Mesendoderm (in vitro differentiated cells): ENCODE measurements around the gene ZSCAN18.

Source experiments
- DNase-seq: peaks from one replicate; pipeline ENCODE4 v3.0.0; 2013
- H2AK5ac ChIP-seq: 2 replicates; pipeline ENCODE4 v1.6.1; 2013; ENCODE audit warnings: low read length, inconsistent platforms
- H2BK120ac ChIP-seq: 2 replicates; pipeline ENCODE4 v1.6.1; 2013; ENCODE audit warnings: low read depth, mild to moderate bottlenecking, low read length, moderate library complexity, mixed read lengths
- H2BK15ac ChIP-seq: replicated peaks from 2 replicates; pipeline ENCODE4 v1.6.1; 2013; ENCODE audit warnings: low read depth, mild to moderate bottlenecking, moderate library complexity
- H2BK5ac ChIP-seq: 2 replicates; pipeline ENCODE4 v1.6.1; 2013; ENCODE audit warnings: low read length, inconsistent platforms
- H3K18ac ChIP-seq: 2 replicates; pipeline ENCODE4 v1.6.1; 2013; ENCODE audit warnings: mild to moderate bottlenecking, low read length, mixed read lengths
- H3K23ac ChIP-seq: one replicate; pipeline ENCODE4 v1.6.1; 2013; ENCODE audit warnings: low read length
- H3K27ac ChIP-seq: 2 replicates; pipeline ENCODE4 v1.5.1; 2013; ENCODE audit warnings: low read depth, mild to moderate bottlenecking, inconsistent platforms, low read length, moderate library complexity
- H3K27me3 ChIP-seq: 2 replicates; pipeline ENCODE4 v1.6.1; 2013; ENCODE audit warnings: low read length, control low read depth, mild to moderate bottlenecking, inconsistent platforms; ENCODE audit not compliant: insufficient read depth, poor library complexity
- H3K36me3 ChIP-seq: 2 replicates; pipeline ENCODE4 v1.6.1; 2013; ENCODE audit warnings: low read length, inconsistent platforms; ENCODE audit not compliant: control insufficient read depth, insufficient read depth
- H3K4ac ChIP-seq: one replicate; pipeline ENCODE4 v1.6.1; 2013; ENCODE audit warnings: low read depth, mild to moderate bottlenecking, low read length, moderate library complexity
- H3K4me1 ChIP-seq: 2 replicates; pipeline ENCODE4 v1.6.1; 2013; ENCODE audit warnings: low read depth, low read length, inconsistent platforms; ENCODE audit not compliant: control insufficient read depth
- H3K4me2 ChIP-seq: 2 replicates; pipeline ENCODE4 v1.6.1; 2013; ENCODE audit warnings: low read length
- H3K4me3 ChIP-seq: 2 replicates; pipeline ENCODE4 v1.5.1; 2013; ENCODE audit warnings: mild to moderate bottlenecking, low read length
- H3K56ac ChIP-seq: one replicate; pipeline ENCODE4 v1.6.1; 2013; ENCODE audit warnings: low read length
- H3K79me1 ChIP-seq: 2 replicates; pipeline ENCODE4 v1.6.1; 2013; ENCODE audit warnings: low read length, inconsistent platforms
- H3K79me2 ChIP-seq: 2 replicates; pipeline ENCODE4 v1.6.1; 2013; ENCODE audit warnings: mild to moderate bottlenecking, low read length; ENCODE audit not compliant: control insufficient read depth, insufficient read depth
- H3K9ac ChIP-seq: 2 replicates; pipeline ENCODE4 v1.6.1; 2013; ENCODE audit warnings: low read length, inconsistent platforms
- H4K5ac ChIP-seq: one replicate; pipeline ENCODE4 v1.6.1; 2013; ENCODE audit warnings: low read length
- H4K8ac ChIP-seq: one replicate; pipeline ENCODE4 v1.6.1; 2013; ENCODE audit warnings: low read depth, mild to moderate bottlenecking, control low read depth, low read length, moderate library complexity
- WGBS: extraction: QIAGEN DNeasy Blood & Tissue Kit; methylation state at CpG from one replicate; pipeline ENCODE4 v1.1.7; 2013; ENCODE audit warnings: low lambda C conversion rate, missing lambda C conversion rate; ENCODE audit not compliant: insufficient coverage; ENCODE audit errors: extremely low coverage; 5-methylcytosine and 5-hydroxymethylcytosine counted together

Gene ZSCAN18

DNA sequence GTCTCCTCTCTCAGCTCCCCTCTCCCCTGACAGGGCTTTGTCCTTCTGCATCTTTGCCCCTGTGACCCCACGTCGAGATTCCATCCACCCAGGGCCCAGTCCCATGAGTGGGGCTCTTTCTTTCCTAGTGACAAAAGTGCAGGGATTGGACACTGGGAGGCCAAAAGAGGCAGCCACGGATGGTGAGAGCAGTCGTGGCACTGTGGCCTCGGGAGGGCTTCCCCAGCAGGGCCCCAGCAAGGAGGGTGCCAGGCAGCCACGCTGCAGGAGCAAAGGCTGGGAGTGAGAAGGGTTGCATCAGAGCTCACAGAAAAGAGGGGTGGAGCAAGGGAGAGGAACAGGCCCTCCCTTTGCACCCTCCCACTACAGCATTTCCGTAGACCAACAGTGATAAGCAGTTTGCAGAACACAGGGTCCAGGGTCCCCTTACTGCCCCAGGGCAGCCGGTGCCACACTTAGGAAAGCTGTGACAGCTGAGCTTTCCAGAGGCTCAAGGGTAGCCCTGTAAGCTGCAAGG, 59.3 kb downstream of the ZSCAN18 start:
- Histone ChIP-seq H3K4me2 (no peak overlapping the region), H4K5ac (no peak overlapping the region), H3K27me3 (no peaks in the 10 kb centered on the region), H3K4me3 (no peak overlapping the region), H3K4me1 (no peaks in the 10 kb centered on the region), H3K18ac (no peak overlapping the region), H3K27ac (no peak overlapping the region), H3K36me3 (no peaks in the 10 kb centered on the region), H2AK5ac (no peak overlapping the region), H2BK15ac (no peak overlapping the region), H3K4ac (no peak overlapping the region), H3K56ac (peak overlapping the region; percentile 11), H3K79me2 (no peaks in the 10 kb centered on the region), H2BK5ac (no peak overlapping the region), H2BK120ac (no peak overlapping the region), H4K8ac (no peak overlapping the region), H3K23ac (no peak overlapping the region), H3K79me1 (no peaks in the 10 kb centered on the region), H3K9ac (no peak overlapping the region)
- peak; percentile 59 for DNase-seq
- no CpG with 5 or more reads among the region's 8 CpGs for WGBS

GRCh38 chr19:58037927-58038687, 59.9 kb downstream of the ZSCAN18 start:
- Histone ChIP-seq H3K4me3 (no peak overlapping the region), H2BK120ac (no peak overlapping the region), H3K79me2 (no peaks in the 10 kb centered on the region), H3K27ac (no peak overlapping the region), H3K27me3 (no peaks in the 10 kb centered on the region), H3K4ac (no peak overlapping the region), H3K9ac (no peak overlapping the region), H3K4me2 (no peak overlapping the region), H3K4me1 (no peaks in the 10 kb centered on the region), H3K79me1 (no peaks in the 10 kb centered on the region), H4K8ac (no peak overlapping the region), H3K23ac (no peak overlapping the region), H3K36me3 (no peaks in the 10 kb centered on the region), H2BK15ac (no peak overlapping the region), H4K5ac (no peak overlapping the region), H2AK5ac (no peak overlapping the region), H3K18ac (no peak overlapping the region), H3K56ac (peak overlapping the region; percentile 11), H2BK5ac (no peak overlapping the region)
- no CpG with 5 or more reads among the region's 44 CpGs for WGBS
- peak; percentile 70 for DNase-seq

DNA sequence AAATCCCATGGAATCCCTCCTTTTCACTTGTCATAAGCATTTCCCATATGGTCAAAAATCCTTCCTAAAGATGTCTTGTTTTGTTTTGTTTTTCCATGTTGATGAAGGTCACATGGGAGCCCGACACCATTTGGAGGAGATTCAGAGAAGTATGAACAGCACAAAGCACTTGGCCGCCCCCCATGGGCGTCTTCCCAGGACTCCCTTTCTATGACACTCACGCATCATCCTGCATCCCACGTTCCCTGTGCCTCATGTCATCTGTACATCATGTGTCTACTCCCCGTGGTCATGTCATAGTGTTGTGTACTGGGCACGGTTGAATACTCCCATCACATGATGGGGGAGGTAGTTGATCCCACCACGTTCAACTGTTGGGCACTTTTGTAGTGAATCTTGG, 62.2 kb downstream of the ZSCAN18 start:
- Histone ChIP-seq H2BK15ac (no peak overlapping the region), H3K9ac (no peak overlapping the region), H3K79me1 (no peaks in the 10 kb centered on the region), H2AK5ac (no peak overlapping the region), H3K4ac (no peak overlapping the region), H4K5ac (no peak overlapping the region), H3K23ac (no peak overlapping the region), H3K79me2 (no peaks in the 10 kb centered on the region), H2BK5ac (no peak overlapping the region), H3K4me2 (no peak overlapping the region), H3K4me1 (no peaks in the 10 kb centered on the region), H3K56ac (no peak overlapping the region), H3K36me3 (no peaks in the 10 kb centered on the region), H4K8ac (no peak overlapping the region), H3K27me3 (no peaks in the 10 kb centered on the region), H3K27ac (no peak overlapping the region), H2BK120ac (no peak overlapping the region), H3K18ac (no peak overlapping the region), H3K4me3 (no peak overlapping the region)
- no peak for DNase-seq
- no CpG with 5 or more reads among the region's 8 CpGs for WGBS

DNA sequence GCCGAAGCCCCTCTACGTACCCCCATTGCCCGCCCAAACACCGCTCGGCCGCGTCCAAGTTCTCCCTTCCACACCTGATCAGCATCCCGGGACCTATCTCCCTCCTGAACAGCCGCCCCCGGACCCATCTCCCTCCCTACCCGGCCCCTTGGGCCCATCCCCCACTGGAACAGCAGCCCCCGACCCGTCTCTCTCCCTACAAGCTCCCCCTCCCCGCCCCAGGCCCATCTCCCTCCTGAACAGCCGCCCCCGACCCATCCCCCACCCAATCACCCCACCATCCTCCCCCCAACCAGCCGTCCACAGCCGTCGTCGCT, 63.6 kb downstream of the ZSCAN18 start:
- H3K4ac ChIP-seq, result peak overlapping the region; percentile 56
- H3K9ac ChIP-seq, result peak overlapping the region; percentile 64
- peak overlapping the region; percentile 85 for H3K23ac ChIP-seq
- H2AK5ac ChIP-seq, result no peak overlapping the region
- no peak overlapping the region for H4K8ac ChIP-seq
- no peak overlapping the region for H2BK15ac ChIP-seq
- no peaks in the 10 kb centered on the region for H3K4me1 ChIP-seq
- no peak overlapping the region for H2BK120ac ChIP-seq
- H3K4me3 ChIP-seq, result peak overlapping the region; percentile 37
- no peak overlapping the region for H2BK5ac ChIP-seq
- no peak overlapping the region for H3K27ac ChIP-seq
- no peaks in the 10 kb centered on the region for H3K79me1 ChIP-seq
- DNase-seq, result peak; percentile 37
- no CpG with 5 or more reads among the region's 20 CpGs for WGBS
- no peak overlapping the region for H4K5ac ChIP-seq
- peak overlapping the region; percentile 90 for H3K56ac ChIP-seq
- H3K18ac ChIP-seq, result peak overlapping the region; percentile 65
- no peaks in the 10 kb centered on the region for H3K79me2 ChIP-seq
- H3K4me2 ChIP-seq, result peak overlapping the region; percentile 40
- H3K36me3 ChIP-seq, result no peaks in the 10 kb centered on the region
- H3K27me3 ChIP-seq, result no peaks in the 10 kb centered on the region
